GM23338 (cell line): Measurements from ENCODE around the gene GSTA5. TPM values are rescaled to one million over a fixed set of nuclear protein-coding genes. Genes with fewer than 3 reads are reported as not detected.
"Not testable (repeated sequence)": the region's sequence is repeated elsewhere in the genome, so short reads cannot be mapped to it uniquely, and the experiment has no call there.

Source experiments
- ATAC-seq: fragments of 200-7000 bp; cut with Tn5 transposase; 3 replicates; pipeline ENCODE4 v1.9.1; 2020
- DNase-seq: peaks from one replicate; pipeline ENCODE4 v3.0.0-alpha.2; 2015; ENCODE audit warnings: low spot score
- H2AFZ ChIP-seq: fragments of 200-600 bp; sonication (generic); 2 replicates; pipeline ENCODE4 v1.8.0; 2016; ENCODE audit warnings: antibody characterized with exemption, mild to moderate bottlenecking, moderate library complexity
- H3F3A ChIP-seq: fragments of 200-600 bp; sonication (generic); replicated peaks from 2 replicates; pipeline ENCODE4 v1.8.0; 2017; ENCODE audit warnings: antibody characterized with exemption, mixed run types, low read depth
- H3K27ac ChIP-seq: fragments of 200-600 bp; sonication (generic); 2 replicates; pipeline ENCODE4 v1.6.1; 2016; ENCODE audit warnings: low read depth
- H3K27me3 ChIP-seq: fragments of 200-600 bp; sonication (generic); 2 replicates; pipeline ENCODE4 v1.8.0; 2016; ENCODE audit warnings: mild to moderate bottlenecking, mixed run types, moderate library complexity; ENCODE audit not compliant: insufficient read depth
- H3K36me3 ChIP-seq: fragments of 200-600 bp; sonication (generic); 2 replicates; pipeline ENCODE4 v1.8.0; 2016; ENCODE audit warnings: mild to moderate bottlenecking; ENCODE audit not compliant: insufficient read depth
- H3K4me1 ChIP-seq: fragments of 200-600 bp; sonication (generic); 2 replicates; pipeline ENCODE4 v1.8.0; 2016; ENCODE audit warnings: mild to moderate bottlenecking, moderate library complexity; ENCODE audit not compliant: insufficient read depth
- H3K4me2 ChIP-seq: fragments of 200-600 bp; sonication (generic); 2 replicates; pipeline ENCODE4 v1.7.1; 2017; ENCODE audit warnings: mixed run types
- H3K4me3 ChIP-seq: fragments of 200-600 bp; sonication (generic); 2 replicates; pipeline ENCODE4 v1.6.1; 2016; ENCODE audit warnings: mixed run types
- H3K79me2 ChIP-seq: fragments of 200-600 bp; sonication (generic); replicated peaks from 2 replicates; pipeline ENCODE4 v1.8.0; 2017; ENCODE audit warnings: mild to moderate bottlenecking; ENCODE audit not compliant: insufficient read depth
- H3K9me2 ChIP-seq: fragments of 200-600 bp; sonication (generic); 2 replicates; pipeline ENCODE4 v1.8.0; 2017; ENCODE audit not compliant: insufficient read depth
- H4K20me1 ChIP-seq: fragments of 200-600 bp; sonication (generic); replicated peaks from 2 replicates; pipeline ENCODE4 v1.8.0; 2017; ENCODE audit warnings: mild to moderate bottlenecking; ENCODE audit not compliant: insufficient read depth
- H3K27ac Mint-ChIP-seq: 2 replicates; pipeline ENCODE4 v1.8.0; 2020; ENCODE audit warnings: inconsistent platforms, mild to moderate bottlenecking, moderate library complexity, mixed read lengths
- H3K27me3 Mint-ChIP-seq: 3 replicates; pipeline ENCODE4 v1.8.0; 2022; ENCODE audit warnings: low read depth, mild to moderate bottlenecking, moderate library complexity, mixed read lengths, inconsistent platforms; ENCODE audit not compliant: insufficient read depth, poor library complexity
- H3K36me3 Mint-ChIP-seq: 3 replicates; pipeline ENCODE4 v1.8.0; 2021; ENCODE audit warnings: low read depth, mild to moderate bottlenecking, inconsistent platforms, moderate library complexity, mixed read lengths
- H3K4me1 Mint-ChIP-seq: 3 replicates; pipeline ENCODE4 v1.8.0; 2020; ENCODE audit warnings: mild to moderate bottlenecking, inconsistent platforms, mixed read lengths
- H3K4me3 Mint-ChIP-seq: 3 replicates; pipeline ENCODE4 v1.8.0; 2021; ENCODE audit warnings: moderate library complexity, mild to moderate bottlenecking, inconsistent platforms, mixed read lengths
- H3K9me3 Mint-ChIP-seq: 3 replicates; pipeline ENCODE4 v1.8.0; 2020; ENCODE audit warnings: moderate library complexity, mild to moderate bottlenecking, inconsistent platforms, mixed read lengths
- CREB1 ChIP-seq: fragments of 250-450 bp; sonication (Bioruptor Pico); IDR thresholded peaks from 2 replicates; pipeline ENCODE4 v1.5.0; 2020; ENCODE audit warnings: low read depth, mild to moderate bottlenecking, moderate library complexity
- ETS1 ChIP-seq: IDR thresholded peaks from 2 replicates; pipeline ENCODE4 v1.6.1; 2016; ENCODE audit warnings: antibody characterized with exemption
- EZH2 ChIP-seq: fragments of 200-600 bp; sonication (generic); IDR thresholded peaks from one replicate; pipeline ENCODE4 v1.8.0; 2017; ENCODE audit warnings: antibody characterized with exemption, mild to moderate bottlenecking, low read depth; ENCODE audit not compliant: unreplicated experiment
- NANOG ChIP-seq: IDR thresholded peaks from 2 replicates; pipeline ENCODE4 v1.6.1; 2016; ENCODE audit warnings: antibody characterized with exemption, borderline replicate concordance
- REST ChIP-seq: IDR thresholded peaks from one replicate; pipeline ENCODE4 v1.6.1; 2018; ENCODE audit warnings: antibody characterized with exemption; ENCODE audit not compliant: unreplicated experiment
- STAT1 ChIP-seq: IDR thresholded peaks from one replicate; pipeline ENCODE4 v1.6.1; 2016; ENCODE audit warnings: antibody characterized with exemption; ENCODE audit not compliant: unreplicated experiment
- ZNF462 ChIP-seq: fragments of 250-450 bp; sonication (Bioruptor Pico); IDR thresholded peaks from 2 replicates; pipeline ENCODE4 v1.5.0; 2020; ENCODE audit warnings: mild to moderate bottlenecking, moderate library complexity
- polyA plus RNA-seq: library from polyadenylated mRNA; unstranded; fragments of >200 nt; fragmentation: Nextera tagmentation; extraction: Ambion mirVana; gene quantifications from 2 replicates; pipeline ENCODE4 v1.2.1, GENCODE V29; 2016
- total RNA-seq: library from RNA; depleted of rRNA; stranded (reverse); fragments of >200 nt; shearing (Covaris generic); gene quantifications from 2 replicates; pipeline ENCODE4 v1.2.3, GENCODE V29; 2014

Gene GSTA5
- total and polyA plus RNA-seq, 2 experiments from 2014 or later: not detected

- H3K27me3 Mint-ChIP-seq: peaks cover 8% of the 10 kb centered on the region
- no peaks in the 10 kb centered on the region for H3K79me2 ChIP-seq
- H3K4me1 ChIP-seq: no peaks in the 10 kb centered on the region
- H3K4me3 ChIP-seq: no peak overlapping the region
- no peaks in the 10 kb centered on the region for H3K27me3 ChIP-seq
- no peaks in the 10 kb centered on the region for H3F3A ChIP-seq
- no peaks in the 10 kb centered on the region for H3K9me2 ChIP-seq
- no peak overlapping the region for H3K27ac ChIP-seq
- H3K27ac Mint-ChIP-seq: no peak overlapping the region
- H4K20me1 ChIP-seq: no peaks in the 10 kb centered on the region
- no peak for TF ChIP-seq REST
- TF ChIP-seq NANOG: no peak
- no peak overlapping the region for H2AFZ ChIP-seq
- H3K36me3 ChIP-seq: no peaks in the 10 kb centered on the region
- no peaks in the 10 kb centered on the region for H3K4me1 Mint-ChIP-seq
- H3K4me2 ChIP-seq: no peak overlapping the region
- H3K4me3 Mint-ChIP-seq: no peak overlapping the region
- peaks cover 12% of the 10 kb centered on the region; the same call in 2 of the 3 replicates for H3K36me3 Mint-ChIP-seq
- peaks cover 35% of the 10 kb centered on the region for H3K9me3 Mint-ChIP-seq
- no peak for ATAC-seq
- no peak for DNase-seq
These were observed 49.8 kb downstream of the GSTA5 start for GRCh38 chr6:52790861-52791260.

GRCh38 chr6:52789658-52790057, 51.0 kb downstream of the GSTA5 start:
- not testable (repeated sequence) for H3K9me2 ChIP-seq, H3K4me3 ChIP-seq, ATAC-seq, H3K4me3 Mint-ChIP-seq, H3K4me1 Mint-ChIP-seq, H3K4me1 ChIP-seq, H2AFZ ChIP-seq, H3K4me2 ChIP-seq, H4K20me1 ChIP-seq, H3K27ac Mint-ChIP-seq, DNase-seq, H3F3A ChIP-seq, H3K27me3 Mint-ChIP-seq, H3K79me2 ChIP-seq, H3K27me3 ChIP-seq, H3K27ac ChIP-seq, H3K36me3 ChIP-seq
- Mint-ChIP-seq H3K36me3 (peaks cover 12% of the 10 kb centered on the region; the same call in 2 of the 3 replicates), H3K9me3 (peaks cover 40% of the 10 kb centered on the region)

- Mint-ChIP-seq H3K27ac (no peak overlapping the region), H3K9me3 (peaks cover 38% of the 10 kb centered on the region), H3K27me3 (peaks cover 8% of the 10 kb centered on the region), H3K4me1 (no peaks in the 10 kb centered on the region), H3K4me3 (no peak overlapping the region), H3K36me3 (peaks cover 10% of the 10 kb centered on the region; the same call in 2 of the 3 replicates)
- H3K9me2 ChIP-seq: no peaks in the 10 kb centered on the region
- H3K4me2 ChIP-seq: no peak overlapping the region
- H3K79me2 ChIP-seq: no peaks in the 10 kb centered on the region
- no peaks in the 10 kb centered on the region for H4K20me1 ChIP-seq
- ATAC-seq (no peak), DNase-seq (no peak)
- H3K4me1 ChIP-seq: no peaks in the 10 kb centered on the region
- H3K27me3 ChIP-seq: no peaks in the 10 kb centered on the region
- peak overlapping the region; percentile 63; the same call in 1 of the 2 replicates for H2AFZ ChIP-seq
- H3K36me3 ChIP-seq: no peaks in the 10 kb centered on the region
- H3F3A ChIP-seq: no peaks in the 10 kb centered on the region
- H3K4me3 ChIP-seq: no peak overlapping the region
- H3K27ac ChIP-seq: no peak overlapping the region
- TF ChIP-seq ZNF462 (no peak), CREB1 (CRISPR knock-in tag) (no peak), ETS1 (no peak), EZH2 (no peak), STAT1 (no peak)
These were observed 52.1 kb downstream of the GSTA5 start for GRCh38 chr6:52788478-52788877.
